Measurements from ENCODE around the gene ENTPD8.

DNA sequence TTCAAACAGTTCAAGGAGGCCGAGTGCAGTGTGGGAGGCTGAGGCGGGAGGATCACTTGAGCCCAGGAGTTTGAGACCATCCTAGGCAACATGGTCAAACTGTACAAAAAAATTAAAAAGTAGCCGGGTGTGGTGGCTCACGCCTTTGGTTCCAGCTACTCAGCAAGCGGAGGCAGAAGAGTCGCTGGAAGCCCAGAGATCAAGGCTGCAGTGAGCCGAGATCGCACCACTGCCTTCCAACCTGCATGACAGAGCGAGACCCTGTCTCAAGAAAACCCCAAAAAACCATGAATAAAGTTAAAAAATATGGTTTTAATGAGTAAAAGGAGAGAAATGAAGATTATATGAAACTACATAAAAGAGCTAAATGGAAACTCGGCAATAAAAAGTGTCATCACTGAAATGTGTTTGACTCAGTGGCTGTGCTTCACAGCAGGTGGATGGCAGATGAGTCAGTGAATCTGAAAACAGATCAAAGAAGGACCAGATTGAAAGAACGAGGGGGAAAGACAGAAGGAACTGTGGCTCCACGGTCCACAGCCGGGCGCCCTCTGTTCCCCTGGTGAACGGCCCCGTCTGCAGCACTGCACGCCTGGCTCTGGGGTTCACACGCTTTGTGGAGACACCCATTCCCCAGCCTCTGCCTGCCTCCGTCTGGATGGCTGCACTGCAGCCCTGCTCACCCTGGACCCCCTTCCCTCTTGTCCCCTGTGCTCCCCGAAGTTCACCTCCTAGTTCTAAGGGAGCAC lies 43.3 kb downstream of the ENTPD8 start:
- TF ChIP-seq, protein P1, sequence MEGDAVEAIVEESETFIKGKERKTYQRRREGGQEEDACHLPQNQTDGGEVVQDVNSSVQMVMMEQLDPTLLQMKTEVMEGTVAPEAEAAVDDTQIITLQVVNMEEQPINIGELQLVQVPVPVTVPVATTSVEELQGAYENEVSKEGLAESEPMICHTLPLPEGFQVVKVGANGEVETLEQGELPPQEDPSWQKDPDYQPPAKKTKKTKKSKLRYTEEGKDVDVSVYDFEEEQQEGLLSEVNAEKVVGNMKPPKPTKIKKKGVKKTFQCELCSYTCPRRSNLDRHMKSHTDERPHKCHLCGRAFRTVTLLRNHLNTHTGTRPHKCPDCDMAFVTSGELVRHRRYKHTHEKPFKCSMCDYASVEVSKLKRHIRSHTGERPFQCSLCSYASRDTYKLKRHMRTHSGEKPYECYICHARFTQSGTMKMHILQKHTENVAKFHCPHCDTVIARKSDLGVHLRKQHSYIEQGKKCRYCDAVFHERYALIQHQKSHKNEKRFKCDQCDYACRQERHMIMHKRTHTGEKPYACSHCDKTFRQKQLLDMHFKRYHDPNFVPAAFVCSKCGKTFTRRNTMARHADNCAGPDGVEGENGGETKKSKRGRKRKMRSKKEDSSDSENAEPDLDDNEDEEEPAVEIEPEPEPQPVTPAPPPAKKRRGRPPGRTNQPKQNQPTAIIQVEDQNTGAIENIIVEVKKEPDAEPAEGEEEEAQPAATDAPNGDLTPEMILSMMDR (conservative IDR thresholded peaks at IDR 0.05 in 1 of 2, IDR thresholded peaks at IDR 0.05 in 1 of 2; ENCODE audit: low read depth in 1 of 2, low read length in 2 of 2), result no peak
- no peak for TF ChIP-seq EZH2 (IDR thresholded peaks at IDR 0.05; ENCODE audit: low read length, missing control alignments)

Measured in fibroblast of lung (primary cell).